Panc1 (cell line): ENCODE measurements around the gene PPIL4. TPM values are rescaled to one million over a fixed set of nuclear protein-coding genes. Genes with fewer than 3 reads are reported as not detected.

ENCODE experiments used
- ATAC-seq: fragments of 200-7000 bp; cut with Tn5 transposase; 2 replicates; pipeline ENCODE4 v1.9.1; 2020; ENCODE audit warnings: mild to moderate bottlenecking, moderate library complexity
- BruUV-seq: library from RNA; stranded (reverse); fragments of 400-500 nt; replicated peaks from 2 replicates; lab custom pipeline; 2021; lab: Mats Ljungman, UMichigan
- CTCF ChIA-PET: fragments of 300-600 bp; sonication (Branson Sonifier 250); formaldehyde crosslinking; loops from one replicate; lab custom pipeline; 2022; ENCODE audit warnings: antibody characterized with exemption; lab: Charles Lee
- POLR2A ChIA-PET: fragments of 300-600 bp; sonication (Branson Sonifier 250); formaldehyde crosslinking; loops from one replicate; lab custom pipeline; 2022; ENCODE audit warnings: antibody characterized with exemption; lab: Charles Lee
- DNase-seq: peaks from one replicate; pipeline ENCODE4 v3.0.0-alpha.2; 2010; ENCODE audit warnings: low read depth, low spot score
- H3K27ac ChIP-seq: 2 replicates; pipeline ENCODE4 v1.5.1; 2011; ENCODE audit warnings: mild to moderate bottlenecking, low read length, inconsistent platforms
- H3K27me3 ChIP-seq: fragments of 200-500 bp; sonication (Bioruptor generic); 2 replicates; pipeline ENCODE4 v1.6.0; 2014; ENCODE audit warnings: low read length, inconsistent platforms; ENCODE audit not compliant: control insufficient read depth, insufficient read depth
- H3K36me3 ChIP-seq: fragments of 200-500 bp; sonication (Bioruptor generic); 2 replicates; pipeline ENCODE4 v1.5.1; 2014; ENCODE audit warnings: inconsistent platforms, mild to moderate bottlenecking, low read length, moderate library complexity; ENCODE audit not compliant: control insufficient read depth, insufficient read depth
- H3K4me1 ChIP-seq: 2 replicates; pipeline ENCODE4 v1.5.1; 2011; ENCODE audit warnings: inconsistent platforms, mild to moderate bottlenecking, low read length, moderate library complexity; ENCODE audit not compliant: control insufficient read depth, insufficient read depth
- H3K4me3 ChIP-seq, 2 experiments: 2 replicates each; pipeline ENCODE4 v1.5.1; 2011 to 2012; ENCODE audit warnings: low read depth in 2 of 2, low read length in 2 of 2, mild to moderate bottlenecking in 2 of 2, inconsistent platforms in 1 of 2, moderate library complexity in 1 of 2
- H3K9me3 ChIP-seq: fragments of 200-500 bp; sonication (Bioruptor generic); 2 replicates; pipeline ENCODE4 v1.5.1; 2014; ENCODE audit warnings: low read depth, mild to moderate bottlenecking, inconsistent platforms, low read length, moderate library complexity; ENCODE audit not compliant: control insufficient read depth, insufficient read depth
- POLR2AphosphoS5 ChIP-seq: IDR thresholded peaks from 2 replicates; pipeline ENCODE4 v1.6.1; 2012; ENCODE audit warnings: mild to moderate bottlenecking, low read depth, low read length, moderate library complexity
- SIN3A ChIP-seq: IDR thresholded peaks from 2 replicates; pipeline ENCODE4 v1.6.1; 2012; ENCODE audit warnings: low read depth, mild to moderate bottlenecking, low read length, moderate library complexity, borderline replicate concordance; ENCODE audit not compliant: insufficient read depth
- TCF7L2 ChIP-seq: IDR thresholded peaks from 2 replicates; pipeline ENCODE4 v1.6.1; 2011; ENCODE audit warnings: mild to moderate bottlenecking, low read depth, low read length, inconsistent platforms
- in situ Hi-C: cut with HindIII; loops from 2 replicates; pipeline ENCODE4 v1.10.0; 2016; ENCODE audit warnings: low sequenced_read_pairs, low pct_unique_long_range_greater_than_20kb
- intact Hi-C: fragments of 100-400 bp; cut with micrococcal nuclease; formaldehyde crosslinking; loops from one replicate; pipeline ENCODE4 v1.10.0; 2022; ENCODE audit not compliant: unreplicated experiment
- total RNA-seq: library from RNA; stranded (reverse); gene quantifications from one replicate; pipeline ENCODE4 v1.2.1, GENCODE V29; 2021; ENCODE audit not compliant: unreplicated experiment
- TF ChIP-seq, protein P1 (sequence below), 2 experiments: IDR thresholded peaks; 2 replicates each; pipeline ENCODE4 v1.6.1; 2011 to 2012; ENCODE audit warnings: low read depth in 2 of 2, control low read depth in 1 of 2, low read length in 1 of 2, mild to moderate bottlenecking in 1 of 2, moderate library complexity in 1 of 2; ENCODE audit not compliant: insufficient read depth in 1 of 2
- TF ChIP-seq, protein P2 (sequence below): fragments of 450-650 bp; IDR thresholded peaks from 2 replicates; pipeline ENCODE4 v1.5.1; 2017; ENCODE audit warnings: mild to moderate bottlenecking

Gene PPIL4
- total RNA-seq, 1 experiment from 2014 or later: 19.9 TPM

DNA sequence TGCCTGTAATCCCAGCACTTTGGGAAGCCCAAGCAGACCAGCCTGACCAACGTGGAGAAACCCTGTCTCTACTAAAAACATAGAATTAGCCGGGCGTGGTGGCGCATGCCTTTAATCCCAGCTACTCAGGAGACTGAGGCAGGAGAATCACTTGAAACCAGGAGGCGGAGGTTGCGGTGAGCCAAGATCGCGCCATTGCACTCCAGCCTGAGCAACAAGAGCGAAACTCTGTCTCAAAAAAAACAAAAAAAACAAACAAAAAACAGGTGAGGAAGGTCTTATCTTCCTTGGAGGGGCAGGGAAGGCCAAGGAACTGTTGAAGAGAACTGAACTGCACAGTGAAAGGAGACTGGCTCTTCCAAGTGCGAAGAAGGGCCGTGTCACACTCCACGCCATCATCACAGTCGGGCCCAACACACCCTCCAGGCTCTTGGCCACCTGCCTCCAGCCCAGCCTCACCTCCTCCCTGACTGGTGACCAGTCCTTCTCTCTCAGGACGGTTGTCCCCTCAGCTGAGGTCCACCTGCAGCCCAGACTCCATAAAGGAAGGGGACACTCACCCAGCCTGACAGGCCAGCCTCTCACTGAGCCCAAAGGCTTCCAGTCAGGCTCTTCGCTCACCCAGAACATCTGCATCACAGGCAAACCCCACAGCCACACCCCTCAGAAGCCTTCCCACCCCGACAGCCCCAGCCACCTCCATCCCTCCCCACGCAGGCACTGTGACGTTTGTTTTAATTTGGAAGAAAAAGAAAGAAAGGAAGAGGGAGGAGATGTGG, 65.2 kb downstream of the PPIL4 start:
- DNase-seq: no peak
- no peaks in the 10 kb centered on the region for H3K9me3 ChIP-seq

DNA sequence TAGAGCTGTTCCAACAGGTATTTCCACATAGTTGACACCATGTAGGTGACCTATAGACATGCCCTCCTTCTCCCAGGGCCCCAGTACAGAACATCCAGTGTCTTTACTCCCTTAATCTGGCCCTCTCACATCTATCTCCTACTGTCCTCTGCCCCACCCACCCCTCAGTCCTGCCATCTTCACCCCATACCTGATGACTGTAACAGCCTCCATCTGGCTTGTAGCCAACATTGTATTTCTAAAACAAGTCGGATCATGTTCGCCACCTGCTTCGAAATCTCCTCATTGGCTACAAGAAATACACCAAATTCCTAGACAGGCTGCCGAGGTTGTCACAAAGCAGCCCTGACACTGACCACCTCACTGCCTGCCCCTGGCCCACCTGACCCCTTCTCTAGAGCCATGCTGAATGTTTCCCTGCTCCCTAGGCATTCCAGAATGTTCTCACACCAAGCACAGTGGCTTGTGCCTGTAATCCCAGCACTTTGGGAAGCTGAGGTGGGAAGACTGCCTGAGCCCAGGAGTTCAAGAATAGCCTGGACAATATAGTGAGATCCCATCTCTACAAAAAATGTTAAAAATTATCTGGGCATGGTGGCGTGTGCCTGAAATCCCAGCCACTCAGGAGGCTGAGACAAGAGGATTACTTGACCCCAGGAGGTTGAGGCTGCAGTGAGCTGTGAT, 67.1 kb downstream of the PPIL4 start:
- intact Hi-C loops: no loop called here
- no peaks in the 10 kb centered on the region for H3K4me1 ChIP-seq
- no peaks in the 10 kb centered on the region for H3K36me3 ChIP-seq
- BruUV-seq: no TSS peak
- H3K9me3 ChIP-seq: no peaks in the 10 kb centered on the region
- TF ChIP-seq, protein P1, sequence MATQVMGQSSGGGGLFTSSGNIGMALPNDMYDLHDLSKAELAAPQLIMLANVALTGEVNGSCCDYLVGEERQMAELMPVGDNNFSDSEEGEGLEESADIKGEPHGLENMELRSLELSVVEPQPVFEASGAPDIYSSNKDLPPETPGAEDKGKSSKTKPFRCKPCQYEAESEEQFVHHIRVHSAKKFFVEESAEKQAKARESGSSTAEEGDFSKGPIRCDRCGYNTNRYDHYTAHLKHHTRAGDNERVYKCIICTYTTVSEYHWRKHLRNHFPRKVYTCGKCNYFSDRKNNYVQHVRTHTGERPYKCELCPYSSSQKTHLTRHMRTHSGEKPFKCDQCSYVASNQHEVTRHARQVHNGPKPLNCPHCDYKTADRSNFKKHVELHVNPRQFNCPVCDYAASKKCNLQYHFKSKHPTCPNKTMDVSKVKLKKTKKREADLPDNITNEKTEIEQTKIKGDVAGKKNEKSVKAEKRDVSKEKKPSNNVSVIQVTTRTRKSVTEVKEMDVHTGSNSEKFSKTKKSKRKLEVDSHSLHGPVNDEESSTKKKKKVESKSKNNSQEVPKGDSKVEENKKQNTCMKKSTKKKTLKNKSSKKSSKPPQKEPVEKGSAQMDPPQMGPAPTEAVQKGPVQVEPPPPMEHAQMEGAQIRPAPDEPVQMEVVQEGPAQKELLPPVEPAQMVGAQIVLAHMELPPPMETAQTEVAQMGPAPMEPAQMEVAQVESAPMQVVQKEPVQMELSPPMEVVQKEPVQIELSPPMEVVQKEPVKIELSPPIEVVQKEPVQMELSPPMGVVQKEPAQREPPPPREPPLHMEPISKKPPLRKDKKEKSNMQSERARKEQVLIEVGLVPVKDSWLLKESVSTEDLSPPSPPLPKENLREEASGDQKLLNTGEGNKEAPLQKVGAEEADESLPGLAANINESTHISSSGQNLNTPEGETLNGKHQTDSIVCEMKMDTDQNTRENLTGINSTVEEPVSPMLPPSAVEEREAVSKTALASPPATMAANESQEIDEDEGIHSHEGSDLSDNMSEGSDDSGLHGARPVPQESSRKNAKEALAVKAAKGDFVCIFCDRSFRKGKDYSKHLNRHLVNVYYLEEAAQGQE (IDR thresholded peaks at IDR 0.05; ENCODE audit: insufficient read depth in 1 of 2, low read depth in 2 of 2, low read length in 1 of 2): no peak
- no peak for TF ChIP-seq TCF7L2
- TF ChIP-seq SIN3A: no peak
- DNase-seq: no peak
- no peaks in the 10 kb centered on the region for H3K27me3 ChIP-seq
- H3K4me3 ChIP-seq: no peak overlapping the region
- in situ Hi-C loops: no loop called here
- ATAC-seq: no peak
- CTCF ChIA-PET: interaction anchor here (1.2 kb wide), 1 partner anchor 447 kb away, joined by 4 read pairs; no protein-coding TSS in a partner anchor
- POLR2A ChIA-PET: no interaction called here
- H3K27ac ChIP-seq: no peak overlapping the region

More for the DNA sequence above, 65.2 kb downstream of the PPIL4 start:
- intact Hi-C loops (no loop called here), in situ Hi-C loops (no loop called here)
- no peaks in the 10 kb centered on the region for H3K4me1 ChIP-seq
- ATAC-seq: 0 out of 2 replicates have a peak, but pooled peaks have one; percentile 24
- no TSS peak for BruUV-seq
- ChIA-PET CTCF (no interaction called here), POLR2A (no interaction called here)
- H3K4me3 ChIP-seq: no peak overlapping the region
- H3K27ac ChIP-seq: no peak overlapping the region
- no peaks in the 10 kb centered on the region for H3K27me3 ChIP-seq
- no peaks in the 10 kb centered on the region for H3K36me3 ChIP-seq
- no peak for TF ChIP-seq POLR2AphosphoS5
- TF ChIP-seq, protein P2, sequence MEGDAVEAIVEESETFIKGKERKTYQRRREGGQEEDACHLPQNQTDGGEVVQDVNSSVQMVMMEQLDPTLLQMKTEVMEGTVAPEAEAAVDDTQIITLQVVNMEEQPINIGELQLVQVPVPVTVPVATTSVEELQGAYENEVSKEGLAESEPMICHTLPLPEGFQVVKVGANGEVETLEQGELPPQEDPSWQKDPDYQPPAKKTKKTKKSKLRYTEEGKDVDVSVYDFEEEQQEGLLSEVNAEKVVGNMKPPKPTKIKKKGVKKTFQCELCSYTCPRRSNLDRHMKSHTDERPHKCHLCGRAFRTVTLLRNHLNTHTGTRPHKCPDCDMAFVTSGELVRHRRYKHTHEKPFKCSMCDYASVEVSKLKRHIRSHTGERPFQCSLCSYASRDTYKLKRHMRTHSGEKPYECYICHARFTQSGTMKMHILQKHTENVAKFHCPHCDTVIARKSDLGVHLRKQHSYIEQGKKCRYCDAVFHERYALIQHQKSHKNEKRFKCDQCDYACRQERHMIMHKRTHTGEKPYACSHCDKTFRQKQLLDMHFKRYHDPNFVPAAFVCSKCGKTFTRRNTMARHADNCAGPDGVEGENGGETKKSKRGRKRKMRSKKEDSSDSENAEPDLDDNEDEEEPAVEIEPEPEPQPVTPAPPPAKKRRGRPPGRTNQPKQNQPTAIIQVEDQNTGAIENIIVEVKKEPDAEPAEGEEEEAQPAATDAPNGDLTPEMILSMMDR: no peak
- TF ChIP-seq TCF7L2: no peak
- TF ChIP-seq, protein P1 (IDR thresholded peaks at IDR 0.05; ENCODE audit: insufficient read depth in 1 of 2, low read depth in 2 of 2, low read length in 1 of 2): no peak
- TF ChIP-seq SIN3A: no peak
